Right ventricle myocardium superior (tissue), 1 donor: ENCODE results near the gene SLC19A1. TPM values are rescaled to one million over a fixed set of nuclear protein-coding genes. Genes with fewer than 3 reads are reported as not detected.

Experiments used
- microRNA-seq: library from miRNA; unstranded; fragments of <30 nt; microRNA quantifications from one replicate; pipeline ENCODE4 v1.2.0, GENCODE V29; 2020
- total RNA-seq: library from RNA; stranded (reverse); fragmentation: NEBNext Ultra II Directional; extraction: Animal tissue kit (Norgen Biotek cat#: 25700); gene quantifications from one replicate; pipeline ENCODE4 v1.2.1, GENCODE V29; 2021
- donor health status: DM: no; HTN: yes; CAD: no; lungs with severe emphysema.

SLC19A1 gene
- total RNA-seq, 1 donor from 2014 or later: 6.9 TPM

Small RNA genes lying within 50 kb of the gene (microRNA-seq; reads per million reads assigned to microRNA genes)
- gene MIR6815: 1.9 reads per million

Other genes with a start within 250 kb of the SLC19A1 start
- gene COL18A1, start 137.3 kb downstream of the SLC19A1 start, total RNA-seq: 44.2 TPM
- 2.0 TPM for gene PCBP3, start 101.3 kb upstream of the SLC19A1 start, total RNA-seq